Hepatocyte (in vitro differentiated cells): ENCODE data around the gene RGS6.

Experiments used
- EZH2 ChIP-seq: fragments of 200-600 bp; sonication (generic); IDR thresholded peaks from 2 replicates; pipeline ENCODE4 v1.6.1; 2016; ENCODE audit warnings: antibody characterized with exemption, mild to moderate bottlenecking, borderline replicate concordance
- EZH2phosphoT487 ChIP-seq: fragments of 200-600 bp; sonication (generic); IDR thresholded peaks from one replicate; pipeline ENCODE4 v1.6.1; 2018; ENCODE audit warnings: antibody characterized with exemption, mild to moderate bottlenecking, low read depth, moderate library complexity; ENCODE audit not compliant: unreplicated experiment, severe bottlenecking
- TF ChIP-seq, protein P1 (sequence below): fragments of 200-600 bp; sonication (generic); IDR thresholded peaks from 2 replicates; pipeline ENCODE4 v1.5.1; 2016; ENCODE audit warnings: antibody characterized with exemption, mild to moderate bottlenecking; ENCODE audit not compliant: poor library complexity

GRCh38 chr14:72010474-72010873 lies 78.2 kb downstream of the RGS6 start:
- TF ChIP-seq, protein P1, sequence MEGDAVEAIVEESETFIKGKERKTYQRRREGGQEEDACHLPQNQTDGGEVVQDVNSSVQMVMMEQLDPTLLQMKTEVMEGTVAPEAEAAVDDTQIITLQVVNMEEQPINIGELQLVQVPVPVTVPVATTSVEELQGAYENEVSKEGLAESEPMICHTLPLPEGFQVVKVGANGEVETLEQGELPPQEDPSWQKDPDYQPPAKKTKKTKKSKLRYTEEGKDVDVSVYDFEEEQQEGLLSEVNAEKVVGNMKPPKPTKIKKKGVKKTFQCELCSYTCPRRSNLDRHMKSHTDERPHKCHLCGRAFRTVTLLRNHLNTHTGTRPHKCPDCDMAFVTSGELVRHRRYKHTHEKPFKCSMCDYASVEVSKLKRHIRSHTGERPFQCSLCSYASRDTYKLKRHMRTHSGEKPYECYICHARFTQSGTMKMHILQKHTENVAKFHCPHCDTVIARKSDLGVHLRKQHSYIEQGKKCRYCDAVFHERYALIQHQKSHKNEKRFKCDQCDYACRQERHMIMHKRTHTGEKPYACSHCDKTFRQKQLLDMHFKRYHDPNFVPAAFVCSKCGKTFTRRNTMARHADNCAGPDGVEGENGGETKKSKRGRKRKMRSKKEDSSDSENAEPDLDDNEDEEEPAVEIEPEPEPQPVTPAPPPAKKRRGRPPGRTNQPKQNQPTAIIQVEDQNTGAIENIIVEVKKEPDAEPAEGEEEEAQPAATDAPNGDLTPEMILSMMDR, result no peak
- TF ChIP-seq EZH2 (no peak), EZH2phosphoT487 (no peak)
